HG03108 (cell line): ENCODE measurements around the gene PLSCR1.
"Not testable (repeated sequence)": the region's sequence is repeated elsewhere in the genome, so short reads cannot be mapped to it uniquely, and the experiment has no call there.

Experiments
- ATAC-seq: cut with Tn5 transposase; IDR thresholded peaks from one replicate; pipeline ENCODE4 v1.9.1; 2021; ENCODE audit warnings: moderate library complexity; ENCODE audit not compliant: unreplicated experiment

Gene PLSCR1

GRCh38 chr3:146519810-146520209, 24.6 kb downstream of the PLSCR1 start:
- ATAC-seq, result no peak

- ATAC-seq, result no peak
Observed at GRCh38 chr3:146517684-146518435, 26.5 kb downstream of the PLSCR1 start.

GRCh38 chr3:146513386-146514051, 30.9 kb downstream of the PLSCR1 start:
- ATAC-seq, result no peak

GRCh38 chr3:146511402-146512134, 32.8 kb downstream of the PLSCR1 start:
- no peak for ATAC-seq

- ATAC-seq, result no peak
Observed at GRCh38 chr3:146507331-146508120, 36.9 kb downstream of the PLSCR1 start.

DNA sequence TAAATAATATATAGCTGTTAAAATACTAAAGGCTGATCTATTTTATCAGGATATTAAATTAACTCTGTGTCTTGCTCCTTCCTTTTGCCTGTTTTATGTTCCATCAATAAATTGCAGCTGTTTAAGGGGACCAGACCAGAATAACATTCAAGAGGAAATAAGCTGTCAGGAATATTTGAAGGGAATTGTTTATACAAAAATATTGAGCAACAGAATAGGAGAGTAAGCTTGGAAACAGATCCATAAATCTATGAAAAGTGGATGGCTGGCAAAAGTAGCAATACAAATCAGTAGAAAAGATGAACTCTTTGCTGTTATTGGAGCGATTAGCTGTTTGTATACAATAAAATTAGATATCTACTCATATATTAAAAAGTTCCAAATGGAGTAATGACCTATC, 38.9 kb downstream of the PLSCR1 start:
- no peak for ATAC-seq

DNA sequence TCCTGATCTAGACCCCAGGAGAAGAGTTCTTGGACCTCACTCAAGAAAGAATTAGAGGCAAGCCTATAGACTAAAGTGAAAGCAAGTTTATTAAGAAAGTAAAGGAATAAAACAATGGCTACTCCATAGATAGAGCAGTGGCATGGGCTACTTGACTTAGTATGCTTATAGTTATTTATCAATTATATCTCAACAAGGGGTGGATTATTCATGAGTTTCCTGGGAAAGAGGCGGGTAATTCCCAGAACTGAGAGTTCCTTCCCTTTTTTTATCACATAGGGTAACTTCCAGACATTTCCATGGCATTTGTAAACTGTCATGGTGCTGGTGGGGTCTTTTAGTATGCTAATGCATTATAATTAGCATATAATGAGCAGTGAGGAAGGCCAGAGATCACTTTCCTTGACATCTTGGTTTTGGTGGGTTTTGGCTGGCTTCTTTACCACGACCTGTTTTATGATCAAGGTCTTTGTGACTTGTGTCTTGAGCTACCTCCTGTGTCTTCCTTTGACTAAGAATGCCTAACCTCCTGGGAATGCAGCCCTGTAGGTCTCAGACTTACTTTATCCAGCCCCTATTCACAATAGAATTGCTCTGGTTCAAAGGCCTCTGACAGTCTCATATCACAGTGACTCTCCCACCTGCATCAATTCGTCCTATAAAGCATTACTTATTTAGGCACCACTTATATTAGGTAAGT, 39.8 kb downstream of the PLSCR1 start:
- no peak for ATAC-seq

DNA sequence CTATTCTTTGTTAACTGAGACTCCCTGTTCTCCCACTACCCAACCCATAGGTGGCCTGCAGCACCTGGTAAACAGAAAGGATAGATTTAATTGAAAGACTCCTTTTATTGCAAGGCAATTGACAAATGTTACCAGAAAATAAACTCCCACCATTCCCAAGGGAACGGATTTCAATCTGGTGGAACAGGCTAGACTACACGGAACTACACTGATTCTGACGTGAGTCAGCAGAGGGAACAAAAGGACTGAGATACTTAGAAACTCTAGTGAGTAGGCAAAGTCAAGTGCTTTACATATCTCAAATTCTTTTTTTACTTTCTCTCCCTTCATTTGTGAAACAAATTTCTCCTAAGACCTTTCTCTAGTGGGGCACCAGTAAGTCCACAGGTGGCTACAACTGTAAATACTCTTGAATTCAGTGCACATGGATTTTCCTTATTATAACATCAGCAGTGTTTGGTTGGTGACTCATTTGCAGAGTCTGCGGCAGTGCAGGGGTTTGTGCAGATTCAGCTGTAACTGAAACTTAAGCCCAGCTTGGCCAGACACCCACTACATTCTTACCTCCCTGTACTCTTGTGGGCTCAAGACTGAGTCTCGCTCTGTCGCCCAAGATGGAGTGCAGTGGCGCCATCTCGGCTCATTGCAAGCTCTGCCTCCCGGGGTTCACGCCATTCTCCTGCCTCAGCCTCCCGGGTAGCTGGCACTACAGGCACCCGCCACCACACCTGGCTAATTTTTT, 40.8 kb downstream of the PLSCR1 start:
- peak; percentile 86 for ATAC-seq

- ATAC-seq, result no peak
Observed at GRCh38 chr3:146502887-146503460, 41.4 kb downstream of the PLSCR1 start.

DNA sequence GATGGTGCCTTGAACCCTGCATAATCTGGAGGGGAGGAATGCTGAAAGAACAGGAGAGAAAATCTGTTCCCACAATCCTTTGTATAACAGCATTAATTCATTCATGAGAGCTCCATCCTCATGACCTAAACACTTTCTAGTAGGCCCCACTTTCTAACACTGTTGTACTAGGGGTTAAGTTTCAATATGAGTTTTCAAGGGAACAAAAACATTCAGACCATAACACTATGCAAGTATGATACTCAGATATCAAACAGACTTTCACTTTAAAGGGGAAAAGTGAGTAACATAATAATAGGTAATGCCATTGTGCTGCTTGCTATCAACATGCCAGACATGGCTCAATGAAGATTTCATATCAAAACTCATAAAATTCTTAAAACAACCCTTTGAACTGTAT, 42.7 kb downstream of the PLSCR1 start:
- peak; percentile 36 for ATAC-seq

- ATAC-seq, result no peak
Observed at GRCh38 chr3:146499701-146500100, 44.7 kb downstream of the PLSCR1 start.

DNA sequence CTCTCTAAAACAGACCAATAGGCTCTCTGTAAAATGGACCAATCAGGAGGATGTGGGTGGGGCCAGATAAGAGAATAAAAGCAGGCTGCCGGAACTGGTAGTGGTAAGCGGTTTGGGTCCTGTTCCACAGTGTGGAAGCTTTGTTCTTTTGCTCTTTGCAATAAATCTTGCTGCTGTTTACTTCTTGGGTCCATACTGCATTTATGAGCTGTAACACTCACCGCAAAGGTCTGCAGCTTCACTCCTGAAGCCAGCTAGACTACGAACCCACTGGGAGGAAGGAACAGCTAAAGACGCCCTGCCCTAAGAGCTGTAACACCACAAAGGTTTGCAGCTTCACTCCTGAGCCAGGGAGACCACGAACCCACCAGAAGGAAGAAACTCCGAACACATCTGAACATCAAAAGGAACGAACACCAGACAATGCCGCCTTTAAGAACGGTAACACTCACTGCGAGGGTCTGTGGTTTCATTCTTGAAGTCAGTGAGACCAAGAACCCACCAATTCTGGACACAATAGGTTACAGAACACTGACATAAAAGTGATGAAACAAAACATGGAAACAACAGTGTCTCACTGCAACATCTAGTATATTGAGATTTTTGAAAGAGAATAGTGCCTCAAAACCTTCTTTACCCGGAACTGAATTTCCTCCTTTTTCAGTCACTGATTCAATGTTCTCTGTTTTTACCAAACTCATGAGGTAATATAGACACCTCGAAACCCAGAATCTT, 46.2 kb downstream of the PLSCR1 start:
- no peak for ATAC-seq

GRCh38 chr3:146497145-146497843, 47.1 kb downstream of the PLSCR1 start:
- not testable (repeated sequence) for ATAC-seq

- ATAC-seq, result no peak
Observed at GRCh38 chr3:146496726-146497125, 47.7 kb downstream of the PLSCR1 start.

- ATAC-seq, result no peak
Observed at GRCh38 chr3:146496251-146496650, 48.2 kb downstream of the PLSCR1 start.

DNA sequence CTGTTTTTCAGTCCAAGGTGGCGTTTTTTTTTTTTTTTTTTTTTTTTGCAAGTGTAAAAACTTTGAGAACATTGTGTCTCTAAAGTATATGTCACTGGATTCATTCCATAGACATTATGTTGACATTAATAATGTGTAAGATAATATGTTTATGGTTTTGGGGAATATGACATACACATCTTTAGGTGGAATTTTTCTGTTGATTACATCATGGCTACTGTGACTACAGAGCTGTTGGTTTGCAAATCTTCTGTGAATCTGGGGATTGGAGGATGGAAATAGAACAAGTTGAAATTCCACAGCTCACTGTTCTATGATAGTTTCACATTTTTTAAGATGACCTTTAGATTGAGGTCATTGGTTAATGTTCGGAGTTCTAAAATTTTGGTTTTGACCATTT, 50.6 kb downstream of the PLSCR1 start:
- no peak for ATAC-seq

DNA sequence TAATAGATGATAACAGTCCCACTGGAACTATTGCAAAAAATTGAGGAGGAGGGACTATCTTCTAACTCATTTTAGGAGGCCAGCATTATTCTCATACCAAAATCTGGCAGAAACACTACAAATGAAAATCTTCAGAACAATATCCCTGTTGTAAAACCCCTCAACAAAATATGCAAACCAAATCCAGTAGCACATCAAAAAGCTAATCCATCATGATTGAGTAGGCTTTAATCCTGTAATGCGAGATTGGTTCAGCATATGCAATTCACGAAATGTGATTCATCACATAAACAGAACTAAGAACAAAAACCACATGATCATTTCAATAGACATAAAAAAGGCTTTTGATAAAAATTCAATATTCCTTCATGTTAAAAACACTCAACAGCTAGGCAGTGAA, 51.2 kb downstream of the PLSCR1 start:
- ATAC-seq, result no peak

GRCh38 chr3:146491303-146491702, 53.1 kb downstream of the PLSCR1 start:
- ATAC-seq, result no peak
